Adipose tissue (tissue), 3 donors: ENCODE results near the gene ITPR1. TPM values are rescaled to one million over a fixed set of nuclear protein-coding genes. Genes with fewer than 3 reads are reported as not detected.
"Not testable (repeated sequence)": the region's sequence is repeated elsewhere in the genome, so short reads cannot be mapped to it uniquely, and the experiment has no call there.

Experiments
- H3K27ac ChIP-seq: one replicate; pipeline ENCODE4 v1.5.1; 2013; ENCODE audit warnings: low read depth, low read length
- WGBS, 3 donors: extraction: QIAGEN DNeasy Blood & Tissue Kit; methylation state at CpG; one replicate each; pipeline ENCODE4 v1.1.7; 2013; 5-methylcytosine and 5-hydroxymethylcytosine counted together
- polyA plus RNA-seq, 3 donors: library from polyadenylated mRNA; stranded (reverse); fragments of 200-250 nt; gene quantifications; one replicate each; pipeline ENCODE4 v1.2.3, GENCODE V29; 2013
- donor health status: healthy with polysubstance abuse.
- donor health status: Bipolar disorder and iron deficiency.
- donor health status: healthy.

Gene ITPR1
- polyA plus RNA-seq, 3 donors: 3.5 to 14.2 (median 9.7) TPM

- no peak overlapping the region for H3K27ac ChIP-seq
- 78 to 88% (median 79%) methylated on average over 3 of the region's 3 CpGs for WGBS, 3 donors
These were observed 84.6 kb downstream of the ITPR1 start for GRCh38 chr3:4577721-4578120.

DNA sequence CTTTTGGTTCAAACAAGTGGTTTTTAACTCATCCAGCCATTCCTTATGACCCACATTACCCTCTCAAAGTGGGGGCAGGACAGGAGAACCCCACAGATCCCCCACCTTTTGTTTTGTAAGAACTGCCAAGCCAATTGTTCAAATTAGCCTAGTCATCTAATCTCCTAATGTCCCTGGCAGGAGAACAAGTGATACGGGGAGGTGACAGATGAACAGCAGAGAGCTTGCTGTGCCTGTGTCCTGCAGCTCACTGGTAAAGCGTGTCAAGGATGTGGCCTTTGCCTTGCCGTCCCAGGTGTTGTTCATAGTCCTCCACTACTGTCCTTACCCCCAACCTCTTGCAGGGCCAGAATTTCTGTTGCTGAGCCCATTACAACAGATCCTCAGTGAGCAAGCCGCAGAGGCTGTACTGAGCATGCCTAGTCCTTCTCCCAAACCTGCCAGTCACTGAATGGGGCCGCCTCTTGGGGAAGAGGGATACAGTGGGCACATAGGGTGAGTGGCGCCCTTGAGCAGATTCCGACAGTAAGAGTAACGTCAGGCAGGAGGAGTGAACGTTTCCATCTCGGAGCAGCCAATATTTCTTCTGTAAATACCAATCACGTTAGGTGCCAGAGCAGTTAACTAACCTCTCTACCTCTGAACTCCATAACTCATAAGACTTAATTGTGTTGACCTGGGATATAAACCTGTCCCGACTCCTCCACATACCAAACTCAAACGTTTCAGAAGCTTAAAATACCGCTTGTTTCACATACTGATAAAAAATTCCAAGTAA is 87.4 kb downstream of the ITPR1 start:
- H3K27ac ChIP-seq: no peak overlapping the region
- 70 to 82% (median 76%) methylated on average over 14 of the region's 14 CpGs for WGBS, 3 donors

- no peak overlapping the region for H3K27ac ChIP-seq
- WGBS, 3 donors: 74 to 80% (median 75%) methylated on average over 3 of the region's 3 CpGs
These were observed 87.9 kb downstream of the ITPR1 start for GRCh38 chr3:4581124-4581424.

- no peak overlapping the region for H3K27ac ChIP-seq
- WGBS, 3 donors: 13 to 36% (median 30%) methylated on average over 2 of the region's 2 CpGs
These were observed 88.3 kb downstream of the ITPR1 start for GRCh38 chr3:4581498-4581897.

DNA sequence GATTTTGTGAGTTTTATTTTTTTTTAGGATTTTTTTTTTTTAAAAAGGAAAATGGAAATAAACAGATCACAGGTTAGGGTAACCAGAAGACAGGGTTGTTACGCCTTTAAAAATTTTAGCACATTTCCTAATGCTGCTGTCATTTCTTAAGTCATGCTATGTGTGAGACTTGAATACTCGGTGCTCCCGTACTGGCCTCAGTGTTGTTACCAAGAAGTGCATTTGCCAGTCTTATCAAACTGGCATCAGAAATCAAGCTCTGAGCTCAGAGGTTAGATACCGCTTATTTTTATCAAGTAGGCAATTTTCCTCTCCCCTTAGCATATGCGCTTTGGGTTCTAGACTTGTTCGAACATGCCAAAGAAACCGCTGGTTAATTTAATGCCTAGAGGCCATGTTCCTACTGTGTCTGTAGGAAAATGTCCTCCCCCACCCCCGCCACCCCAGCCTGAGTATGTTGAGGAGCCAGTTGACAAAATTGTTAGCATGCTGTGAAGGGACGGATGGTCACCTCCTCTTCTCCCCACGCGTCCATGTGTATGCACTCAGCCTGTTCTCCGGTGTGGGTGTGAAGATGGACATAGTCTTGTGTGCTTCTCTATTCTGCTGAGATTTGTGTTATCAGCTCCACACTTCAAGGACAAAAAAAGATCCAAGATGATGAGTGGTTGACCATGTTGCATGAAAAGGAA is 88.9 kb downstream of the ITPR1 start:
- WGBS, 3 donors: 74 to 85% (median 81%) methylated on average over 12 of the region's 12 CpGs

GRCh38 chr3:4582624-4583023 is 89.5 kb downstream of the ITPR1 start:
- H3K27ac ChIP-seq: no peak overlapping the region
- 47 to 56% (median 51%) methylated on average over 3 of the region's 3 CpGs for whole genome bisulfite sequencing, 3 donors

More for the DNA sequence above, 88.9 kb downstream of the ITPR1 start:
- H3K27ac ChIP-seq: no peak overlapping the region

DNA sequence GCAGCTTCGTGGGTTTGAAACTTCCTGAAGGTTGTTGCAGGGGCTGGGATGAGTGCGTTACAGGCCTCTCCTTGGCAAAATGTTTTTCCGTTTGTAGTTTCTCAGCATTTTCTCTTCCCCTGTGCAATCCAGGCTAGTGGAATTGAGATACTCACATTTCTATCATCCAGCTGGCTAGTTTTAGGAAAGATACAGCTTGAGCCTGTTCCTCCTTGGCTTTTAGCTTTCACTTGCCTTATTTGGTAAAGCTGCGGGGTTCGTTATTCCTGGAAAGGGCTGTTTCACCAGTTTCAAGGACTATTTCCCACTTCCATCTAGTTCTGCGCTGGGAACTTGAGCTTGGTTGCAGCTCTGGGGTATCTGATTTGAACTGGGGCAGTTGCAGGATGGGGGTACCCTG is 90.3 kb downstream of the ITPR1 start:
- H3K27ac ChIP-seq: no peak overlapping the region
- WGBS, 3 donors: 21 to 68% (median 23%) methylated on average over 6 of the region's 6 CpGs

- H3K27ac ChIP-seq: no peak overlapping the region
- 25 to 55% (median 26%) methylated on average over 12 of the region's 12 CpGs for WGBS, 3 donors
These were observed 91.5 kb downstream of the ITPR1 start for GRCh38 chr3:4584456-4585249.

- H3K27ac ChIP-seq: no peak overlapping the region
- WGBS, 3 donors: 74 to 87% (median 82%) methylated on average over 4 of the region's 4 CpGs
These were observed 93.2 kb downstream of the ITPR1 start for GRCh38 chr3:4586381-4586780.

GRCh38 chr3:4587061-4587837 is 94.1 kb downstream of the ITPR1 start:
- H3K27ac ChIP-seq: no peak overlapping the region

GRCh38 chr3:4587838-4588105 is 94.6 kb downstream of the ITPR1 start:
- H3K27ac ChIP-seq: no peak overlapping the region

More at GRCh38 chr3:4587061-4587837, 94.1 kb downstream of the ITPR1 start:
- WGBS, 3 donors: 65 to 77% (median 67%) methylated on average over 8 of the region's 8 CpGs

GRCh38 chr3:4588466-4588865 is 95.3 kb downstream of the ITPR1 start:
- H3K27ac ChIP-seq: no peak overlapping the region
- 59 to 69% (median 68%) methylated on average over 4 of the region's 4 CpGs for WGBS, 3 donors

DNA sequence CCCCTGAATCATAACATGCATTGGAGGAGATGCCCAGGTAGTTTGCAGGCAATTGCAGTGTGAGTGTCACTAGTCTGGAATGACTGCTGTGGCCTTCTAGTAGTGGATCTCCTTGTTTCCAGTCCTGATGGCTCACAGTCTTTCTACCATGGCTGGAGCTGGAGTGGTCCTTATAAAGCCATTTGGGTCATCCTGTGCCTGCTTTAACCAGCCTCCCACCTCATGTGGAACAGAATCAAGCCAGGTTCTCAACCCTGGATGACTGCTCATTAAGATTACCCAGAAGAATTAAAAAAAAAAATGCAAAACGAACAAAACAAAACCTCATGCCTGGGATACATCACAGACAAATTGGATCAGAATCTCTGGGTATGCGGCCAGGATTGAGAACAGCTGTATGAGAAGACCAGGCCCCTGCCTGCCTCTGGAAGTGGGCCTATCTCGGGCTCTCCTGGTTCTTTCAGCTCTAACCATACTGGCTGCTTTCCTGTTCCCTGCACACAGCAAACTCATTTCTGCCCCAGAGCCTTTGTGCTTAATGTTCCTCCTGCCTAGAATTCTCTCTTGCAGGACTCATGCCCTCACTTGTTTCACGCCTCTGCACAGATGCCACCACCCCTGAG is 96.4 kb downstream of the ITPR1 start:
- H3K27ac ChIP-seq: no peak overlapping the region
- WGBS, 3 donors: 69 to 83% (median 78%) methylated on average over 4 of the region's 4 CpGs

- H3K27ac ChIP-seq: not testable (repeated sequence)
- 98 to 99% (median 99%) methylated on average over 2 of the region's 2 CpGs for WGBS, 3 donors
These were observed 97.7 kb downstream of the ITPR1 start for GRCh38 chr3:4590849-4591248.

DNA sequence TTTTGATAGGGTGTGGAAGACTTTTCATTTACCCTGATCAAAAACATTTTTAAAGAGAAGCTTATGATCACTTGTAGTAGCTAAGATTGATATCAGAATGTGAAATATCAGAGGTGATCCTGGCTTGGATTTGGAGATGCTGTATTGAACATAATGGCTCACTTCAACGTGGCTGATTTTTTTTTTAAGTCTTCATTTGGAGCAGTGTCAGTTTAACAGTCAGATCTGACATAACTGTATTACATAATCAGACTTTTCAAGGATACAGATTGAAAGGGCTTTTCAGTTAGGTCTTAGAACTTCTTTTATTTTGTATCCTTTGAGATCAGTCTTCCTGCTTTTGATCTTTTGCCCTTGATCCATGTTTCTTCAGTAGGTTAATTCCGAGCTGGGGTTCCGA is 98.5 kb downstream of the ITPR1 start:
- WGBS, 3 donors: 53 to 76% (median 71%) methylated on average over 3 of the region's 3 CpGs
- H3K27ac ChIP-seq: no peak overlapping the region

GRCh38 chr3:4593014-4593413 is 99.9 kb downstream of the ITPR1 start:
- WGBS, 3 donors: 92 to 97% (median 95%) methylated on average over 5 of the region's 5 CpGs
- H3K27ac ChIP-seq: no peak overlapping the region

- no peak overlapping the region for H3K27ac ChIP-seq
- 83 to 92% (median 89%) methylated on average over 6 of the region's 6 CpGs for WGBS, 3 donors
These were observed 102.6 kb downstream of the ITPR1 start for GRCh38 chr3:4595710-4596113.

- H3K27ac ChIP-seq: no peak overlapping the region
- WGBS, 3 donors: 52 to 58% (median 57%) methylated on average over 3 of the region's 3 CpGs
These were observed 103.5 kb downstream of the ITPR1 start for GRCh38 chr3:4596612-4597011.
